RWPE1 (cell line): ENCODE data around the gene SRRM1.

Experiments
- CTCF ChIA-PET: fragments of 350-600 bp; sonication (Branson Sonifier 250); formaldehyde crosslinking; extraction: SDS; loops from one replicate; lab custom pipeline; 2021; lab: Yijun Ruan, JAX
- POLR2A ChIA-PET: fragments of 400-600 bp; formaldehyde crosslinking; extraction: SDS; loops from one replicate; lab custom pipeline; 2020; ENCODE audit warnings: antibody characterized with exemption; ENCODE audit not compliant: low non-redundant PET; lab: Yijun Ruan, JAX
- DNase-seq: peaks from one replicate; pipeline ENCODE4 v3.0.0; 2012; ENCODE audit warnings: low spot score
- H3K27ac ChIP-seq: fragments of 450-650 bp; 2 replicates; pipeline ENCODE4 v1.5.1; 2017
- CTCF ChIP-seq: fragments of 450-650 bp; conservative IDR thresholded peaks from 2 replicates; pipeline ENCODE4 v1.5.1; 2017; ENCODE audit warnings: low read depth, mild to moderate bottlenecking

The SRRM1 gene

GRCh38 chr1:24642481-24643362, at the start of gene SRRM1:
TSS of gene SRRM1 (plus strand) at chr1:24643302. CDS start at chr1:24643327, 25 bp downstream.
- DNase-seq, result peak; percentile 99
- ChIA-PET POLR2A (interaction anchor here (0.9 kb wide), 1 partner anchor 47 kb away, joined by 3 read pairs; no protein-coding TSS in a partner anchor), CTCF (interaction anchor here (0.6 to 1.1 kb wide), 3 partner anchors 9 to 594 kb away, joined by 4 to 7 read pairs (median 5); no protein-coding TSS in a partner anchor)
- peak within 1 kb of the TSS; percentile 98 for H3K27ac ChIP-seq
- 0 out of 2 replicates have a peak, but pooled peaks have one; percentile 7 for TF ChIP-seq CTCF

- no peak for DNase-seq
- no peak for TF ChIP-seq CTCF
- no peak overlapping the region for H3K27ac ChIP-seq
- CTCF ChIA-PET, result no interaction called here
- POLR2A ChIA-PET, result no interaction called here
Observed at GRCh38 chr1:24594328-24594598, 48.8 kb upstream of the SRRM1 start.

DNA sequence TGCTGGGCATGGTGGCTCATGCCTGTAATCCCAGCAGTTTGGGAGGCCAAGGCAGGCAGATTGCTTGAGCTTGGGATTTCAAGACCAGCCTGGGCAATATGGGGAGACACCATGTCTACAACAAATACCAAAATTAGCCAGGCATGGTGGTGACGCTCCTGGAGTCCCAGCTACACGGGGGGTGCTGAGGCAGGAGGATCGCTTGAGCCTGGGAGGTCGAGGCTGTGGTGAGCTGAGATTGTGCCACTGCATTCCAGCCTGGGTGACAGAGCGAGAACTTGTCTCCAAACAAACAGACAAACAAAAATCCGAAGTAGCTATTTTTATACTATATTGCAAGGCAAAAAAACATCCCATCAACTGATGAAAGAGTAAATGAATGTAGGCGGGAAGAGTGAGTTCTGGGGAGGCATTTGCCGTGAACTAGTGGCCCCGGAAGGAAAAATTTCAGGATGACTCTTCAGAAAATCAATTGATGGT, 46.7 kb upstream of the SRRM1 start:
- ChIA-PET POLR2A (interaction anchor here (1.1 kb wide), 1 partner anchor 46 kb away, joined by 3 read pairs; no protein-coding TSS in a partner anchor), CTCF (no interaction called here)
- no peak overlapping the region for H3K27ac ChIP-seq

DNA sequence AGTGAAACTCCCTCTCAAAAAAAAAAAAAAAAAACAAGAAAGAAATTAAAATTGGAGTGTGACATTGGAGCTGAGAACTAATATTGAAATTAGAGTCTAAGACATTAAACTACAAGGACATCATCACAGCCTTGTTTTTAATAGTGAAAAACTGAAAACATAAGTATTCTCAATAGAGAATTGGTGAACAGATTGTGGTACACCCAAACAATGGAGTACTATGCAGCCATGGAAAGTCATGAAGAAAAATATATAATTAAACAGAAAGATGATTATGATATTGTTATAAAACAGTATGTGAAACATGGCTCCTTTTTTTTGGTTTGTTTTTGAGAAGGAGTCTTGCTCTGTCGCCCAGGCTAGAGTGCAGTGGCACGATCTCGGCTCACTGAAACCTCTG, 43.8 kb upstream of the SRRM1 start:
- ChIA-PET POLR2A (no interaction called here), CTCF (interaction anchor here (0.6 to 0.7 kb wide), 2 partner anchors 21 to 269 kb away, joined by 4 read pairs; no protein-coding TSS in a partner anchor)
- DNase-seq, result no peak
- TF ChIP-seq CTCF, result no peak
- no peak overlapping the region for H3K27ac ChIP-seq

More for the DNA sequence above, 46.7 kb upstream of the SRRM1 start:
- no peak for DNase-seq
- no peak for TF ChIP-seq CTCF

DNA sequence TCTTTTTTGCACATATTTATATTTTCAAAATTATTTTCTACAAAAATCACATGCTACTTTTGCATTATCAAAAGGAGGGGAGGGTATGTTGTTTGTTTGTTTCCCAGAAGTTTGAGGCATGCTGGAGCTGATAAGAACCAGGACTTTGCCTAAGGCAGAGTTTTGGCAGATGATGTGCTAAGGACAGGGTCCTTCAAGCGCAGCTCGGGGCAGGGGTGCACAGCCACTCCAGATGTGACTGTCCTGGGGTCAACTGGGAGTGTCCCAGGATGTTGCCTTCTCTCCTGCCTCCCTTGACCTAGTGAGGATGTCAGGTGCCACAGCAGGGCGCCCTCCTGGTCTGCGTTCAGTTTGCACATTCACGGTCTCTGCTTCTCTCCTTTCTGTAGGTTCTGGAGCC, 42.6 kb upstream of the SRRM1 start:
- TF ChIP-seq CTCF, result no peak
- no peak for DNase-seq
- CTCF ChIA-PET, result no interaction called here
- no peak overlapping the region for H3K27ac ChIP-seq
- POLR2A ChIA-PET, result no interaction called here

- POLR2A ChIA-PET, result no interaction called here
- TF ChIP-seq CTCF, result no peak
- no peak overlapping the region for H3K27ac ChIP-seq
- CTCF ChIA-PET, result no interaction called here
- DNase-seq, result no peak
Observed at GRCh38 chr1:24605534-24606295, 37.4 kb upstream of the SRRM1 start.
